Activated CD4-positive, alpha-beta T cell treated with anti-CD3 and anti-CD28 coated beads for 1 hour (primary cell): ENCODE measurements around the gene NMT2.
A peak's percentile ranks its signal among the peaks of the same experiment; 100 is the strongest.

Experiments
- DNase-seq: peaks from one replicate; pipeline ENCODE4 v3.0.0-alpha.2; 2020

NMT2 gene

GRCh38 chr10:15140698-15141097 lies 27.8 kb downstream of the NMT2 start:
- no peak for DNase-seq

GRCh38 chr10:15137636-15138035 lies 30.9 kb downstream of the NMT2 start:
- no peak for DNase-seq

GRCh38 chr10:15137036-15137359 lies 31.5 kb downstream of the NMT2 start:
- DNase-seq, result no peak

DNA sequence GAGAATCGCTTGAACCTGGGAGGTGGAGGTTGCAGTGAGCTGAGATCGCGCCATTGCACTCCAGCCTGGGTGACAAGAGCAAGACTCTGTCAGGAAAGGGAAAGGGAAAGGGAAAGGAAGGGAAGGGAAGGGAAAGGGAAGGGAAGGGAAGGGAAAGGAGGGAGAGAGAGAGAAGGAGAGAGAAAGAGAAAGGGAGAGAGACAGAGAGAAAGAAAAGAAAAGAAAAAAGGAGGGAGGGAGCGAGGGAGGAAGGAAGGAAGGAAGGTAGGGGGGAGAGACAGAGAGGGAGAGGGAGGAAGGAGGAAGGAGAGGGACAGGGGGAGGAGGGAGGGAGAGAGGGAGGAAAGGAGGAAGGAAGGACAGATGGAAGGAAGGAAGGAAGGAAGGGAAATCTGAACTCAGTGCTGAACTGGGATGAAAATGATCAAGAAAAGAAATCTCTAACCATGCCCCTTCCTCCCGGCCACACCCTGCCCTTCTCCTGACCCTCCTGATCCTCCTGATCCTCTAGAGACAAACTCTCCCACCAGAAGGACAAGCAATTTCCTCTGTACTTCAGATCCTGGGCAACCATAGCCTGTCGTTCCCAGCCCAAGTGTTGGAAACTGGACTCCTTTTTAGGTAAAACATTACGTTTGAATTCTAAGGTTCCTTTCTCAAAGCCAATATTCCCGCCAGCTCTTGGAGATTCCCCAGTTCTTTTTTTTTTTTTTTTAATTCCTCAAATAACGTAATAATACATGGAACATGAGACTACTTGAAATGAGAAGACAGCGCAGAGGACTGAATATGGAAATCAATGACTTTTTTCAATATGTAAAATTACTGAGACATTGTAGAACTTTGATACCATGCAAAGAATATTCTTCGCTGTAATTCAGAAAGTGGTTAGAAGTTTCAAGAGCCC lies 32.1 kb downstream of the NMT2 start:
- DNase-seq, result no peak

DNA sequence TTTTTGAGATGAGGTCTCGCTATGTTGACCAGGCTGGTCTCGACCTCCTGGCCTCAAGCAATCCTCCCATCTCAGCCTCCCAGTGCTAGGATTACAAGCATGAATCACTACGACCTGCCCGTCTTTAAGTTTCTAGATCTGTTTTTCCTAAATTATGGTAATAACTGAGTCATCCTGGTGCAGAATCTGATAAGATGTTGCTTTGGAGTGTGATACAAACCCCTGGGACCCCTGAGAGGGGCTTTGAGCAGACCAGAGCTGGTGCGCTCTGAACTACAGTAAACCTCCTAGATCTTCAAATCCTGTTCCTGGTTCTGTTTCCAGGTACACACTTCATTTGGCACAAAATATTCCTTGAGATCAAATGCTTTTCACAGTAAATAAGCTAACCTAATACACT lies 37.2 kb downstream of the NMT2 start:
- DNase-seq, result no peak

DNA sequence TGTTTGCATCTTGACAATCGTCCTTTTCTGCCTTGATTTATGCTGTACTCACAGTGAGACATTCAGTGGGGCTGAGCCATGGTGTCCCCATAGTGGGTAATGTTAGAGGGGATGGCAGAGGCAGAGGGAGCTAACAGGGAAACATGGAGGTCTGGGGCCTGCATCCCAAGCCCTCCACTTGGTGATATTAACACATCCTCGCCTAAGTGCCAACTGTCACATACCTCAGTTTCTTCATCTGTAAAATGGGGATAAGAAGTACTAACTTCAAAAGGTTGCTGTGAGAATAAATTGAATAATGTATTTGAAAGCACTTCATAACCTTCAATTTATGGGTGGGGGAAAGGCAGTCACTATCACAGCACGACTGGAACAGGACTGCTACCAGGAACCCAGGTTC lies 43.6 kb downstream of the NMT2 start:
- no peak for DNase-seq

DNA sequence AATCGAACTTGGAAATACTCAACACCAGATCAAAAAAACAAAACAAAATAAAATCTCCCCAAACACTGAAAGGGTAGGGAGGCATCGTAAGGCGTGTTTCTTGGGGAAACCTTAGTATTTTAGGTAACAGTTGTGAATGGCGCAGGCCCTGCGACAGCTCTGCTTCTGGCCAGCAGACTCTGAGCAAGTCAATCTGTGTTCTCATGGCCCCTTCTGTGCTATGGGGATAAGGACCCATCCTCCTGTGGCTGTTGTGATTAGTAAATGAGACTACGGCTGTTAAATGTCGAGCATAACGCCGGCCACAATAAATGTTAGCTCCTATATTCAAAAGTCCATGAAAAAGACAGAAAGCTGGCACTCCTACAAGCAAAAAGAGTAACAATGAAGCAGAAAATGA lies 44.3 kb downstream of the NMT2 start:
- DNase-seq, result no peak

GRCh38 chr10:15123749-15124184 lies 44.7 kb downstream of the NMT2 start:
- no peak for DNase-seq

- DNase-seq, result no peak
Measured at GRCh38 chr10:15122477-15123030, 45.9 kb downstream of the NMT2 start.

DNA sequence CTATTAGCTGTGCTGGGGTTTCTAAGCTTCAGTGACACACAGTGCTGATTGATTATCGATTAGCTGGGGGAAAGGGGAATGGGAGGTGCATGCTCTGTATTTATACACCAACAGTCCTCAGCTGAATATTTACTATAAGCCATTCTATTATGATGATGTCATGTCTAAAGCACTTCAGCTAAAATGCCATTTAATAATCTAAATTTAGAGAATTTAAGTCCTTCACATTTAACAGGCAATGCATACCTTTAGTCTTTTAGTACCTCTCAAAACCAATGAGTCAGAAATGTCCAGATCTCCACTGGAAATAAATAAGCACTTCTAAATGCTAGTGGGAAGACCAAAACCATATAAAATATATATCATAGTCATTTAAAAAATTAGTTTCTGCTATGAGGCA lies 46.8 kb downstream of the NMT2 start:
- DNase-seq, result no peak

- DNase-seq, result no peak
Measured at GRCh38 chr10:15120523-15120922, 48.0 kb downstream of the NMT2 start.

DNA sequence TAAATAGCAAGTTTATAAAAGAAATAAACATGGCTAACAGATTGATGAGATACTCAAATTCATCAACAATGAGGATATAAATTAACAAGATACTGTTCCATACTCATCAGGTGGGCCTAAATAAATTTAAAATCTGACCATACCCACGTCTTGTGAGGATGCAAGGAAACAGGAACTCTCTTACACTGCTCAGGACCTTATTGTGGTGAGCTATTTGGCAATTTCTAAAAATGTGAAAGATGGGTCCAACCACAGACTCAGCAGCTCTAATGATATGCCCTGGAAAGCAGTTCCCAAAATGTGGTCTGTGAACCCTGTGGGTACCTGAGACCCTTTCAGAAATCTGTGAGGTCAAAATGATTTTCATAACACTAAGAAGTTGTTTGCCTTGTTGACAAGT lies 49.9 kb downstream of the NMT2 start:
- DNase-seq, result no peak

GRCh38 chr10:15116225-15116624 lies 52.3 kb downstream of the NMT2 start:
- no peak for DNase-seq

- DNase-seq, result no peak
Measured at GRCh38 chr10:15113766-15114165, 54.7 kb downstream of the NMT2 start.

DNA sequence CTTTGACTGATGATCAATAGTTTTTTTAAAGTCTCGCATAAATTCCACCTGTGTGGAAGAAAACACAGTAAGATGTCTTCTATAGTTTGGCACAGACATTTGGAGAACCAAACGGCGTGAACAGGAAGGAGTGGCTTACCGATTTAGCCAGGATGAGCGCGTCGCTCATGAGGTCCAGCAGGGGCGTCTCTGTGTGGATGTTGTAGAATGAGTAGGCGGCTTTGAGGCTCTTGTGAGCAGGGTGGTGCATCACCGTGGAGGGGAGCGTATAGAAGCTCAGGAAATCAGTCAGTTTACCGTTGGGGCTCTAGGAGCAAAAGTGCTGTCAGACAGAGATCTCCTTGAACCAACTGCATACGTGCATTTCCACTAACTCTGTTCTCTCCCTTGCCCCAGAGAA lies 55.8 kb downstream of the NMT2 start:
- DNase-seq, result no peak

- peak; percentile 45 for DNase-seq
Measured at GRCh38 chr10:15106352-15107013, 62.0 kb downstream of the NMT2 start.

- DNase-seq, result no peak
Measured at GRCh38 chr10:15103513-15103912, 65.0 kb downstream of the NMT2 start.

DNA sequence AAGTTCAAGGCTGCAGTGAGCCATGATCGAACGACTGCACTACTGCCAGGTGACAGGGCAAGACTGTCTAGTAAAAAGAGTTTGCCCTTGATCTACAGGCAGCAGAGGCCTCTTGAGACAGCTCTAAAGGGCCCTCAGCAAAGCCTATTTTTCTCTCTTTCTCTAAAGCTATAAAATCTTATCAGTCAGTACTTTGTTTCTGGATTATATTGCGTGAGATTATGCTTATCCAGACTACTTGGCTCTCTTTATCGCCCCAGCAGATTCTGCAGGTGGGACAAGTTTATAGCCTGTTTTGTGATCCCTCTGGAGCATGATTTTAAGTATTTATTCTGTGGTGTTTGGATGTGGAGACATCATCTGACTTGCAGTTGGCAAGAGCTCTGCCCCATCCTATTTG lies 68.6 kb downstream of the NMT2 start:
- no peak for DNase-seq

GRCh38 chr10:15097011-15097812 lies 71.3 kb downstream of the NMT2 start, which contains the start of gene RPP38:
Gene RPP38, plus strand, starts transcription at chr10:15097355. Its CDS starts 5,960 bp downstream, at chr10:15103315.
- DNase-seq, result peak; percentile 92

- no peak for DNase-seq
Measured at GRCh38 chr10:15096661-15097010, 71.9 kb downstream of the NMT2 start.

GRCh38 chr10:15092855-15093408 lies 75.6 kb downstream of the NMT2 start:
- DNase-seq, result no peak

GRCh38 chr10:15091418-15091817 lies 77.1 kb downstream of the NMT2 start:
- DNase-seq, result no peak
